GM21717 (cell line): Measurements from ENCODE around the gene IFNLR1.

Experiments
- ATAC-seq: cut with Tn5 transposase; IDR thresholded peaks from one replicate; pipeline ENCODE4 v1.9.1; 2021; ENCODE audit warnings: mild to moderate bottlenecking, moderate library complexity; ENCODE audit not compliant: unreplicated experiment

IFNLR1 gene

GRCh38 chr1:24109686-24110475 lies 77.2 kb downstream of the IFNLR1 start:
- no peak for ATAC-seq

- ATAC-seq: no peak
Measured at GRCh38 chr1:24109166-24109483, 78.0 kb downstream of the IFNLR1 start.

GRCh38 chr1:24108334-24109165 lies 78.5 kb downstream of the IFNLR1 start:
- ATAC-seq: no peak

DNA sequence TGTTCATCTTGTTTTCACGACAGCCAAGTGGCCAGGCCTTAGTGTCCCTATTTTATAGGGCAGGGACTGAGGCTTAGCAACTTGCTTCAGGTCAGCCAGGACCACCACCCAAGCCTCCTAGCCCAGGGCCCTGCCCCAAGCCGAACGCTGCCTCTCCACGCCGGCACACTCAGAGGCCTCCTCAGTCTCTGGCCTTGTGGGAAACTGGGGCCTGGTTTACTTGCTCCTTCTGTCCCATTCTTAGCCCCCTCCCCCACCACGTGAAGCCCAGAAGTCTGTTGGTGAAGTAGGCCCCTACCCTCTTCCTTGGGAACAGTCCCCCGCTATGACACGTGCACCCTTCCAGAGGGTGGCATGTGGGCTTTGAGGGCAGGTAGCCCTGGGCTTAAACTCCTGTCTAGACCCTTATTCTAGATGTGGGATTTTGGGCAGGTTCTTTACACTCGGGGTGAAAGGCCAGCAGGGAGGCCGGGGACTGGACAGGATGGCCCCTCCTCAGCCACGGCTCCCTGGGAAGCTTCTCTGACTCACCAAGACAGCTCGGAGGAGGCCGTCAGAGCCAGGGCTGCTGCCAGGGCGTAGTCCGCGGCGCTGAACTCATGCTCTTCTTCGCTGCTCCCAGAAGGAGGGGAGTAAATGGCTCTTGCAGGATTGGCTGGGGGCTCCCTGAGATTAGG lies 79.5 kb downstream of the IFNLR1 start:
- ATAC-seq: no peak

GRCh38 chr1:24105368-24106160 lies 81.5 kb downstream of the IFNLR1 start:
- ATAC-seq: no peak

- ATAC-seq: no peak
Measured at GRCh38 chr1:24104854-24105253, 82.2 kb downstream of the IFNLR1 start.
